ENCODE data around the gene CRLF1.
"Not testable (repeated sequence)": the region's sequence is repeated elsewhere in the genome, so short reads cannot be mapped to it uniquely, and the experiment has no call there.

Gene CRLF1

GRCh38 chr19:18594096-18594823 lies 12.3 kb downstream of the CRLF1 start:
- Histone ChIP-seq H3K79me2 (ENCODE audit: insufficient read depth, low read length) (peaks cover 12% of the 10 kb centered on the region), H4K20me1 (ENCODE audit: insufficient read depth, low read length) (peaks cover 7% of the 10 kb centered on the region), H3K4me3 (ENCODE audit: low read depth in 1 of 2, low read length in 2 of 2) (peak overlapping the region in 1 of 2 experiments; percentile 56; a peak in 2 of 4 replicates), H2AFZ (ENCODE audit: low read depth, low read length) (peak overlapping the region; percentile 82), H3K9me3 (ENCODE audit: insufficient read depth, low read length, severe bottlenecking) (no peaks in the 10 kb centered on the region), H3K27ac (ENCODE audit: low read length) (peak overlapping the region; percentile 53; the same call in 1 of the 2 replicates), H3K4me2 (ENCODE audit: insufficient read depth, low read length) (peak overlapping the region; percentile 92), H3K4me1 (ENCODE audit: insufficient read depth, low read length) (peaks cover 35% of the 10 kb centered on the region), H3K9ac (ENCODE audit: low read depth, low read length) (peak overlapping the region; percentile 56), H3K36me3 (ENCODE audit: insufficient read depth, low read length) (peaks cover 8% of the 10 kb centered on the region), H3K27me3 (ENCODE audit: insufficient read depth, low read length, poor library complexity) (no peaks in the 10 kb centered on the region)
- TF ChIP-seq CTCF (IDR thresholded peaks at IDR 0.05; ENCODE audit: borderline replicate concordance, extremely low read depth, low read length, poor library complexity, severe bottlenecking) (peak; percentile 93), EZH2 (IDR thresholded peaks at IDR 0.05; ENCODE audit: borderline replicate concordance, low read depth, low read length, severe bottlenecking) (no peak)
- peak; percentile 79 for ATAC-seq (ENCODE audit: insufficient read depth, low read depth)
- peak; percentile 81 for DNase-seq

DNA sequence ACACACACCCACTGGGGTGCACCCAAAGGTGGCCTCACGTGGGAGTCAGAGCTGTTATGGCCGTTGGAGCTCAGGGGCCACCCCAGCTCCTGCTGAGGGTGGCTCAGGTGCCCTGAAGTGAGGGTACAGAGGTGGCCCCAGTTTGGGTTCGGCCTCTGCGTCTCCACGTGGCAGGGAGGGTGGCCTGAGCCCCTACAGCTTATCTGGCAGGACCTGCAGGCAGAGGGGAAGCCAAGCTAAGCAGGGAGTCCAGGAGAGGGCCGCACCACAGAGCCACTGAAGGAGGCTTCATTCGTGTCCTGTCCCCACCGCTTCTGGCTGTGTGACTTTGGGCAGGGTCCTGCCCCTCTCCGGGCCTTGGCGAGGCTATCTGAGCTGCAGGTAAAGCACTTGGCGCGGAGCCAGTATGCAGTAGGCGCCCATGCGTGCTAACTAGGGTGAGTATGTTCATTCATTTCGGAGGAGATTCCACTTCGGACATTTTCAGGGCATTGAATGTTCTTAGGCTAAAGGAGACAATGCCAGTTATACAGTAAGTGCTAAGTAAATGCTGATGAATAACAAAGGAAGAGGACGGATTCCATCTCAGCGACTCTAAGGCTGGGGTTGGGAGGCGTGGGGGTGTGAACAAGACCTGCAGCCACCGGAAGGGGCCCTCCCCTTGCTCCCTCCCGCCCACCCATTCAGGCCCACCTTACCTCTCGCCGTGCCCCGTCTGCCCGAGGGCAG lies 13.1 kb downstream of the CRLF1 start:
- Histone ChIP-seq H3K9ac (ENCODE audit: low read depth, low read length) (peak overlapping the region; percentile 56; the same call in 1 of the 2 replicates), H3K36me3 (ENCODE audit: insufficient read depth, low read length) (peaks cover 8% of the 10 kb centered on the region), H3K4me3 (ENCODE audit: low read depth in 1 of 2, low read length in 2 of 2) (peak overlapping the region in 1 of 2 experiments; percentile 56; a peak in 2 of 4 replicates), H3K9me3 (ENCODE audit: insufficient read depth, low read length, severe bottlenecking) (no peaks in the 10 kb centered on the region), H2AFZ (ENCODE audit: low read depth, low read length) (no peak overlapping the region), H3K27me3 (ENCODE audit: insufficient read depth, low read length, poor library complexity) (no peaks in the 10 kb centered on the region), H3K79me2 (ENCODE audit: insufficient read depth, low read length) (peaks cover 14% of the 10 kb centered on the region), H3K4me1 (ENCODE audit: insufficient read depth, low read length) (peaks cover 37% of the 10 kb centered on the region), H3K27ac (ENCODE audit: low read length) (no peak overlapping the region), H4K20me1 (ENCODE audit: insufficient read depth, low read length) (peaks cover 7% of the 10 kb centered on the region), H3K4me2 (ENCODE audit: insufficient read depth, low read length) (peak overlapping the region; percentile 92)
- ATAC-seq (ENCODE audit: insufficient read depth, low read depth) (no peak), DNase-seq (no peak)
- TF ChIP-seq EZH2 (IDR thresholded peaks at IDR 0.05; ENCODE audit: borderline replicate concordance, low read depth, low read length, severe bottlenecking) (no peak), CTCF (IDR thresholded peaks at IDR 0.05; ENCODE audit: borderline replicate concordance, extremely low read depth, low read length, poor library complexity, severe bottlenecking) (no peak)

- H3K4me1 ChIP-seq (ENCODE audit: insufficient read depth, low read length), result peaks cover 45% of the 10 kb centered on the region
- not testable (repeated sequence) for H4K20me1 ChIP-seq (ENCODE audit: insufficient read depth, low read length)
Measured at GRCh38 chr19:18592732-18593131, 13.9 kb downstream of the CRLF1 start.

More at GRCh38 chr19:18592732-18593131, 13.9 kb downstream of the CRLF1 start:
- not testable (repeated sequence) for H3K27ac ChIP-seq (ENCODE audit: low read length); H3K4me3 ChIP-seq (ENCODE audit: low read depth in 1 of 2, low read length in 2 of 2); H3K36me3 ChIP-seq (ENCODE audit: insufficient read depth, low read length); ATAC-seq (ENCODE audit: insufficient read depth, low read depth); H3K9ac ChIP-seq (ENCODE audit: low read depth, low read length); H3K27me3 ChIP-seq (ENCODE audit: insufficient read depth, low read length, poor library complexity); H3K9me3 ChIP-seq (ENCODE audit: insufficient read depth, low read length, severe bottlenecking); H3K4me2 ChIP-seq (ENCODE audit: insufficient read depth, low read length); H2AFZ ChIP-seq (ENCODE audit: low read depth, low read length); DNase-seq
- peaks cover 14% of the 10 kb centered on the region for H3K79me2 ChIP-seq (ENCODE audit: insufficient read depth, low read length)
